ENCODE data around the gene RAB24.

DNA sequence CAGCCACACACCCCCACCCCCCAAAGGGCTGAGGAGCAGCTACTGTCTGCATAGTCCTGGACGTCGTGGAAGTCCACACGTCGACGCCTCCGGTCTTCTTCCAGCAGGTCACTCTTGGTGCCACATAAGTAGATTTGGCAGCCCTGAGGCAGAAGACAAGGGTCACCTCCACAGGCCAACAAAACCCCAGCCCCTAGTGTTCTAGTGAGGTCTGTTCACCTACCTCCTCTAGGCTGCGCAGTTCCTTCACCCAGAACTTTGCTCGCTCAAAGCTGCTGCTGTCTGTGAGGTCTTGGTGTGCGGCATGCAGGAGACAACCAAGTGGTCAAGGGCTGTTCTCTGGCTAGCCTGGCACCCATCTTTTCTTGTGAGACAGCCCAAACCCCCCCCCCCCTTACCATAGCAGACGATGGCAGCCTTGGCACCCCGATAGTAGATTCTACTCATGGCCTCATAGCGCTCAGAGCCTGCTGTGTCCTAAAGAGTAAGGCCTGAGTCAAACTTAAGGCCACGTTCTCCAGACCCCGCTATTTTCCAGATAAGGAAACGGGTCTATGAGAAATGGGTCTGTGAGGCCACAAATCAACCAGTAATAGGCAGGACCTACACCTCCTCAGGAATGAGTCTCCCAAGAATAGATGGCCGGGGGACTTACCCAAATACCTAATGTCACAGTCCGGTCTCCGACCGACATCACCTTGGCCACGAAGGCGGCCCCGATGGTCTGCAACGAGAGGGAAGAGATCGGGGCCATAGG is 987 bp downstream of the RAB24 start:
- no peak for TF ChIP-seq PHF8 (IDR thresholded peaks at IDR 0.05; ENCODE audit: borderline replicate concordance, low read depth)
- TF ChIP-seq MYC (IDR thresholded peaks at IDR 0.05; ENCODE audit: borderline replicate concordance, low read length): no peak
- no peak for TF ChIP-seq CTCF (IDR thresholded peaks at IDR 0.05)
- TF ChIP-seq POLR2A (IDR thresholded peaks at IDR 0.05; ENCODE audit: low read length): no peak
- no peak for TF ChIP-seq USF2 (IDR thresholded peaks at IDR 0.05)
- TF ChIP-seq POLR2AphosphoS2 (conservative IDR thresholded peaks at IDR 0.05; ENCODE audit: low read length): no peak
- no peak for TF ChIP-seq RCOR1 (IDR thresholded peaks at IDR 0.05; ENCODE audit: low read depth, low read length)
